Dermis lymphatic vessel endothelial cell (primary cell): ENCODE results near the gene PCDHB2. TPM values are rescaled to one million over a fixed set of nuclear protein-coding genes. Genes with fewer than 3 reads are reported as not detected.

Experiments
- total RNA-seq: library from RNA; depleted of rRNA; stranded (reverse); fragments of >200 nt; gene quantifications from 2 replicates; pipeline ENCODE4 v1.2.1, GENCODE V29; 2014

Gene PCDHB2
- 0.22 and 1.7 TPM in 2 replicates for total RNA-seq

DNA sequence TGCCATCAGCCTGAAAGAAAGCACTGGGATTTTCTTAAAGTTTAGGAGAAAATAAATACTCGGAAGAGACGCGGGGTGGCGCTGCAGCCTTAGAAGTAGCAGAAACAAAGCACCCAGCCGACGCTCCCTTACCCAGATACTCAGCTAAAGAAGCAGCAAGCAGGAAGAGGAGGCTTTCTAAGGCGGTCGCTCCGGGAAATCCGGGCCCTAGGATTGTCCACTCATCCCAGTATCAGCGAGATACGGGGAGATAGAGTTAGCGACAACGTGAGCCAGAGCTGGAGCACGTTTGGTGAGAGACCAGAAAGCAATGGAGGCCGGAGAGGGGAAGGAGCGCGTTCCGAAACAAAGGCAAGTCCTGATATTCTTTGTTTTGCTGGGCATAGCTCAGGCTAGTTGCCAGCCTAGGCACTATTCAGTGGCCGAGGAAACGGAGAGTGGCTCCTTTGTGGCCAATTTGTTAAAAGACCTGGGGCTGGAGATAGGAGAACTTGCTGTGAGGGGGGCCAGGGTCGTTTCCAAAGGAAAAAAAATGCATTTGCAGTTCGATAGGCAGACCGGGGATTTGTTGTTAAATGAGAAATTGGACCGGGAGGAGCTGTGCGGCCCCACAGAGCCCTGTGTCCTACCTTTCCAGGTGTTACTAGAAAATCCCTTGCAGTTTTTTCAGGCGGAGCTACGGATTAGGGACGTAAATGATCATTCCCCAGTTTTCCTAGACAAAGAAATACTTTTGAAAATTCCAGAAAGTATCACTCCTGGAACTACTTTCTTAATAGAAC is at the start of gene PCDHB2:
PCDHB2 (plus strand) TSS at position 135 of the 782 bp plus-strand sequence; CDS start at position 311, 176 bp downstream.

DNA sequence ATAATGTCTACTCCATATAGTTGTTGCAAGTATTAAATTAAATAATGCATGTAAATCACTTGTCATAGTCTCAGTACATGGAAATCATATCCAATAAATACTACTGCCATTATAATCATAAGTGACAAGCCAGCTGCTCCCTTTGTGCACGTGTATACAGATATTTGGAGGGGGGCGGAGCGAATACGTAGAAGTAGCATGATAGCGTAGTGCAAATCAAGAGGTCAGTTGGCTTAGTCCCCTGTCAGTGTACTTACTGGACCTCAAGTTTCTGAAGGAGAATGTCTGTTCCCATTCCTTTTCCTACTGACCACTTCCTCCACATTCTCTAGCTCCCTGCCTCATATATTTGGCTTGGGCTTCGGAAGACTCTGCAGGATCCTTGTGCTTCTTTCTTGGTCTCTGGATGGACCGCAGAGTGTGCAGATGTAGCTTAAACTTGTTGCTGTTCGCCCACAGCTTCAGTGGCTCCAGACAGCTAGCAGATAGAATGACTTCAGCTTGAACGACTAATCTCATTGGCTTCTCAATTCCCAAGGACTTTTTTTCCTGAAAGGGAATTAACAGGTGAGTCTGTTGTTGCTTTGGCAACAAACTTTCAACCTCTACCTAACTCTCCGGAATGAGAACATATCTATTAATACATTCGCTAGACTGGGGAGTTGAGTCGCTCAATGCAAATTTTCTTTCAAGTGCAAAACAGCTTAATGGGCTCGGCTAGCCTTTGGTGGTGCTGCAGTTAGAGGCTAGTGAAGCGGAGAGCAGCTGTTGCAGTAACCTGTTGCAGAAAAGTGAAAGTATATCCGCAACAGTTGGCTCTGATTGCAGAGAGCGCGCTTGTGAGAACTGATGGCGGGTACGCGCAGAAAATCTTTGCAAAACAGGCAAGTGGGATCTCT is 43.5 kb upstream of the PCDHB2 start, which contains the start of gene PCDHB1:
PCDHB1 (plus strand) TSS at position 753 of the 899 bp plus-strand sequence; CDS start at position 850, 97 bp downstream.

DNA sequence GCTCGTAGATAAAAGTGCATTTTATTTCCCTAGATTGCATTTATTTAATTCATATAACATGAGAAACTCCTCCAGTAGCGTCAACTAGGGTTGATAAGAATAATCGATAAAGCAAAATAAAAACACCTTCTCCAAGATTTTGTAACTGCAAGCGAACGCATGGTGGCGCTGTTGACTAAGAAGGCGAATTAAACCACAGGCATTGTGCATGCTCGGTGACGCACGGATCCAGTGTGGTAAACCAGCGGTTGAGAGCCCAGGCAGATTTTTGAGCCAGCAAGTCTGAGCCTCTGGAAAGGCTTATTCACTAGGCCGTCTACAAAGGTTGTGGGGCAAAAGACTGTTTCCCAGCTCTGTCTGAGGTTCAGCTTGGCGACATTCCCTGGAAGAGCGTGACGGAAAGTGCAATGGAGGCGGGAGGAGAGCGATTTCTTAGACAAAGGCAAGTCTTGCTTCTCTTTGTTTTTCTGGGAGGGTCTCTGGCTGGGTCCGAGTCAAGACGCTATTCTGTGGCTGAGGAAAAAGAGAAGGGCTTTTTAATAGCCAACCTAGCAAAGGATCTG is 5.9 kb downstream of the PCDHB2 start, which contains the start of gene PCDHB3:
PCDHB3 (plus strand) TSS at position 231 of the 563 bp plus-strand sequence; CDS start at position 408, 177 bp downstream.

DNA sequence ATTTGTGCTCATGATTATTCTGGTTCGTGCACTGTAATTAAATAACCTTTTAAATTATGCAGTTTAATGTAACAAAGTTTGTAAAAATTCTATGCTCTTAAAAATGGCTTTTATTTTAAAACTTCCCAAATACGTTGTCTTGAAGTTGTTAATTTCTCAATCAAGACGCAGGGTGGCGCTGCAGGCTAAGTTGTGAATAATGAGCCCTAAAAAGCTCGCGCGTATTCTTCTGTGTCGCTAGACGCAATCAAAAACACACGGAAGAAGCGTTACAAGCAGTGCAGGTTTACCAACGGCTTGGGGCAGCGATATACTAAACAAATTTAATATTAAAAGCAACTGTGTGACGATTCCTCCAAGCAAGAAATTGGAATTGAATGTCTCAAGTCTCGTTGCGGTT is 27.1 kb downstream of the PCDHB2 start, which contains the start of gene PCDHB4:
PCDHB4 (plus strand) TSS at position 256 of the 400 bp plus-strand sequence. CDS start 181 bp downstream, outside the sequence.

DNA sequence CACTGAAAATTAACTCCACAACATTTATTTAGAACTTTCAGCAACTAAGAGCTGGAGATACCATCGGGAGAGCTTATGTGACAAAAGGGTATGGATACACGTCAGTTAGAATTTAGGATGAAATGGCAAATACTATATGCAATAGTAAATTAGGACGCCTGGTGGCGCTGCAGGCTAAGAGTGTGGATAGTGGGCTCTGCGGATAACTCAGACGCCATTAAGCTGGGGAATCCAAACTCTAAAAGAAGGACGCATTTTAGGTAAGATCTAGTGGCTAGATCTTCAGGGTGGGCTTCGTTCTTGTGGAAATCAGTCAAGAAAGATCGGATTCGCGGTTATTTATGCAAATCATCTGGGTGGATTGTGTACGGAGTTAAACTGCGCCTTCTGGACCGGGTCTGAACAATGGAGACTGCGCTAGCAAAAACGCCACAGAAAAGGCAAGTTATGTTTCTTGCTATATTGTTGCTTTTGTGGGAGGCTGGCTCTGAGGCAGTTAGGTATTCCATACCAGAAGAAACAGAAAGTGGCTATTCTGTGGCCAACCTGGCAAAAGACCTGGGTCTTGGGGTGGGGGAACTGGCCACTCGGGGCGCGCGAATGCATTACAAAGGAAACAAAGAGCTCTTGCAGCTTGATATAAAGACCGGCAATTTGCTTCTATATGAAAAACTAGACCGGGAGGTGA is 40.8 kb downstream of the PCDHB2 start, which contains the start of gene PCDHB5:
PCDHB5 (plus strand) TSS at position 177 of the 688 bp plus-strand sequence; CDS start at position 406, 229 bp downstream.

Other genes with a start within 250 kb of the PCDHB2 start
- under 0.01 and 0.09 TPM in 2 replicates for gene PCDHA9, start 246.2 kb upstream of the PCDHB2 start, total RNA-seq
- gene PCDHA10, start 238.7 kb upstream of the PCDHB2 start, total RNA-seq = under 0.01 and 0.09 TPM in 2 replicates
- under 0.01 and 0.09 TPM in 2 replicates for gene PCDHA11, start 225.7 kb upstream of the PCDHB2 start, total RNA-seq
- gene PCDHA12, start 219.3 kb upstream of the PCDHB2 start, total RNA-seq = under 0.01 TPM in 1 of 2 replicates, not detected in the other
- 0.09 TPM in 1 of 2 replicates, not detected in the other for gene PCDHA13, start 212.5 kb upstream of the PCDHB2 start, total RNA-seq
- gene PCDHAC1, start 168.3 kb upstream of the PCDHB2 start, total RNA-seq = 0.09 and 0.11 TPM in 2 replicates
- 0.11 and 0.17 TPM in 2 replicates for gene PCDHAC2, start 128.1 kb upstream of the PCDHB2 start, total RNA-seq
- gene PCDHB1, start 43.2 kb upstream of the PCDHB2 start, total RNA-seq = not detected in 2 replicates
- 0.22 and 0.69 TPM in 2 replicates for gene PCDHB3, start 5.9 kb downstream of the PCDHB2 start, total RNA-seq
- gene PCDHB4, start 27.2 kb downstream of the PCDHB2 start, total RNA-seq = 0.09 and 0.22 TPM in 2 replicates
- 0.43 and 0.87 TPM in 2 replicates for gene PCDHB5, start 40.6 kb downstream of the PCDHB2 start, total RNA-seq
- gene PCDHB6, start 55.4 kb downstream of the PCDHB2 start, total RNA-seq = 0.09 and 0.11 TPM in 2 replicates
- gene PCDHB7, start 78.0 kb downstream of the PCDHB2 start, total RNA-seq = 0.87 and 1.8 TPM in 2 replicates
- gene PCDHB8, start 83.2 kb downstream of the PCDHB2 start, total RNA-seq = 0.43 and 0.65 TPM in 2 replicates
- gene PCDHB16, start 87.8 kb downstream of the PCDHB2 start, total RNA-seq = 0.33 and 0.69 TPM in 2 replicates
- 0.22 and 0.26 TPM in 2 replicates for gene PCDHB9, start 92.5 kb downstream of the PCDHB2 start, total RNA-seq
- 0.98 and 1.0 TPM in 2 replicates for gene PCDHB10, start 97.7 kb downstream of the PCDHB2 start, total RNA-seq
- 0.43 and 0.77 TPM in 2 replicates for gene PCDHB11, start 105.0 kb downstream of the PCDHB2 start, total RNA-seq
- 0.33 and 0.60 TPM in 2 replicates for gene PCDHB12, start 114.1 kb downstream of the PCDHB2 start, total RNA-seq
- gene PCDHB13, start 119.3 kb downstream of the PCDHB2 start, total RNA-seq = 1.1 and 1.3 TPM in 2 replicates
- 0.86 and 0.98 TPM in 2 replicates for gene PCDHB14, start 128.7 kb downstream of the PCDHB2 start, total RNA-seq
- 0.43 and 0.86 TPM in 2 replicates for gene PCDHB15, start 150.8 kb downstream of the PCDHB2 start, total RNA-seq
- gene SLC25A2, start 209.4 kb downstream of the PCDHB2 start, total RNA-seq = 0.09 and 0.22 TPM in 2 replicates
- gene TAF7, start 226.2 kb downstream of the PCDHB2 start, total RNA-seq = 78.7 and 81.5 TPM in 2 replicates
- gene PCDHGA1, start 235.9 kb downstream of the PCDHB2 start, total RNA-seq = 0.34 and 0.43 TPM in 2 replicates
- gene PCDHGA2, start 244.1 kb downstream of the PCDHB2 start, total RNA-seq = 0.86 and 1.1 TPM in 2 replicates
- 0.54 and 0.69 TPM in 2 replicates for gene PCDHGA3, start 249.2 kb downstream of the PCDHB2 start, total RNA-seq